Endodermal cell (in vitro differentiated cells): ENCODE results near the gene HDAC4. TPM values are rescaled to one million over a fixed set of nuclear protein-coding genes. Genes with fewer than 3 reads are reported as not detected.

Source experiments
- DNase-seq: peaks from one replicate; pipeline ENCODE4 v3.0.0-alpha.2; 2017
- H3K27ac ChIP-seq: 2 replicates; pipeline ENCODE4 v1.5.1; 2013; ENCODE audit warnings: mild to moderate bottlenecking, low read depth, low read length, moderate library complexity
- H3K27me3 ChIP-seq: 2 replicates; pipeline ENCODE4 v1.6.1; 2013; ENCODE audit warnings: mild to moderate bottlenecking, low read length, moderate library complexity; ENCODE audit not compliant: insufficient read depth, control insufficient read depth, poor library complexity, severe bottlenecking
- H3K36me3 ChIP-seq: 2 replicates; pipeline ENCODE4 v1.7.0; 2013; ENCODE audit warnings: mild to moderate bottlenecking, low read length, moderate library complexity; ENCODE audit not compliant: control insufficient read depth, insufficient read depth
- H3K4me1 ChIP-seq: one replicate; pipeline ENCODE4 v1.7.0; 2013; ENCODE audit warnings: low read length; ENCODE audit not compliant: control insufficient read depth, insufficient read depth
- H3K4me3 ChIP-seq: 2 replicates; pipeline ENCODE4 v1.5.1; 2013; ENCODE audit warnings: mild to moderate bottlenecking, low read length, moderate library complexity
- H3K9ac ChIP-seq: 2 replicates; pipeline ENCODE4 v1.6.1; 2013; ENCODE audit warnings: mild to moderate bottlenecking, low read length, moderate library complexity; ENCODE audit not compliant: poor library complexity, severe bottlenecking; ENCODE audit errors: extremely low read depth
- H3K9me3 ChIP-seq: 2 replicates; pipeline ENCODE4 v1.6.1; 2013; ENCODE audit warnings: mild to moderate bottlenecking, low read length, moderate library complexity; ENCODE audit not compliant: control insufficient read depth
- H3K27ac Mint-ChIP-seq: 2 replicates; pipeline ENCODE4 v1.8.0; 2020; ENCODE audit warnings: mixed read lengths
- H3K27me3 Mint-ChIP-seq: 2 replicates; pipeline ENCODE4 v1.8.0; 2021; ENCODE audit warnings: mild to moderate bottlenecking, mixed read lengths; ENCODE audit not compliant: insufficient read depth
- H3K36me3 Mint-ChIP-seq: 2 replicates; pipeline ENCODE4 v1.8.0; 2020; ENCODE audit warnings: low read depth, mixed read lengths
- H3K4me1 Mint-ChIP-seq: 2 replicates; pipeline ENCODE4 v1.8.0; 2020; ENCODE audit warnings: mixed read lengths
- H3K4me3 Mint-ChIP-seq: 2 replicates; pipeline ENCODE4 v1.8.0; 2020; ENCODE audit warnings: mild to moderate bottlenecking, moderate library complexity, mixed read lengths
- H3K9me3 Mint-ChIP-seq: 2 replicates; pipeline ENCODE4 v1.8.0; 2020; ENCODE audit warnings: mild to moderate bottlenecking, mixed read lengths
- WGBS, 2 experiments: methylation state at CpG; one replicate each; pipeline versions ENCODE4 v1.1.5 to v1.1.7; 2013; ENCODE audit warnings: missing lambda C conversion rate in 2 of 2, mixed read lengths in 1 of 2; ENCODE audit not compliant: insufficient coverage in 1 of 2, insufficient read length in 1 of 2; 5-methylcytosine and 5-hydroxymethylcytosine counted together
- total RNA-seq, 2 donors: library from RNA; stranded (reverse); fragmentation: NEBNext Ultra II Directional in 1 of 2; extraction: Animal tissue kit (Norgen Biotek cat#: 25700) in 1 of 2; gene quantifications; 2 replicates in 1 of 2; 3 replicates in 1 of 2; pipeline ENCODE4 v1.2.1, GENCODE V29; 2021
- TF ChIP-seq, protein P1 (sequence below): fragments of 200-600 bp; sonication (generic); conservative IDR thresholded peaks from 2 replicates; pipeline ENCODE4 v1.5.0; 2021; ENCODE audit warnings: antibody characterized with exemption, mild to moderate bottlenecking

The HDAC4 gene
- total RNA-seq, 2 donors from 2014 or later: 45.7 to 51.2 TPM

GRCh38 chr2:239421851-239422250, 21.0 kb upstream of the HDAC4 start:
- Mint-ChIP-seq H3K36me3 (no peaks in the 10 kb centered on the region), H3K9me3 (no peaks in the 10 kb centered on the region), H3K27ac (no peak overlapping the region), H3K27me3 (no peaks in the 10 kb centered on the region), H3K4me1 (no peaks in the 10 kb centered on the region), H3K4me3 (no peak overlapping the region)
- no peak for DNase-seq
- H3K27me3 ChIP-seq: no peaks in the 10 kb centered on the region
- H3K9ac ChIP-seq: no peak overlapping the region
- WGBS, 2 experiments: 85% methylated on average over 4 of the region's 4 CpGs; no CpG with 5 or more reads in 1 of the 2 experiments
- H3K4me3 ChIP-seq: no peak overlapping the region
- H3K36me3 ChIP-seq: no peaks in the 10 kb centered on the region
- TF ChIP-seq, protein P1, sequence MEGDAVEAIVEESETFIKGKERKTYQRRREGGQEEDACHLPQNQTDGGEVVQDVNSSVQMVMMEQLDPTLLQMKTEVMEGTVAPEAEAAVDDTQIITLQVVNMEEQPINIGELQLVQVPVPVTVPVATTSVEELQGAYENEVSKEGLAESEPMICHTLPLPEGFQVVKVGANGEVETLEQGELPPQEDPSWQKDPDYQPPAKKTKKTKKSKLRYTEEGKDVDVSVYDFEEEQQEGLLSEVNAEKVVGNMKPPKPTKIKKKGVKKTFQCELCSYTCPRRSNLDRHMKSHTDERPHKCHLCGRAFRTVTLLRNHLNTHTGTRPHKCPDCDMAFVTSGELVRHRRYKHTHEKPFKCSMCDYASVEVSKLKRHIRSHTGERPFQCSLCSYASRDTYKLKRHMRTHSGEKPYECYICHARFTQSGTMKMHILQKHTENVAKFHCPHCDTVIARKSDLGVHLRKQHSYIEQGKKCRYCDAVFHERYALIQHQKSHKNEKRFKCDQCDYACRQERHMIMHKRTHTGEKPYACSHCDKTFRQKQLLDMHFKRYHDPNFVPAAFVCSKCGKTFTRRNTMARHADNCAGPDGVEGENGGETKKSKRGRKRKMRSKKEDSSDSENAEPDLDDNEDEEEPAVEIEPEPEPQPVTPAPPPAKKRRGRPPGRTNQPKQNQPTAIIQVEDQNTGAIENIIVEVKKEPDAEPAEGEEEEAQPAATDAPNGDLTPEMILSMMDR: no peak
- H3K9me3 ChIP-seq: no peaks in the 10 kb centered on the region
- H3K4me1 ChIP-seq: no peaks in the 10 kb centered on the region
- no peak overlapping the region for H3K27ac ChIP-seq

DNA sequence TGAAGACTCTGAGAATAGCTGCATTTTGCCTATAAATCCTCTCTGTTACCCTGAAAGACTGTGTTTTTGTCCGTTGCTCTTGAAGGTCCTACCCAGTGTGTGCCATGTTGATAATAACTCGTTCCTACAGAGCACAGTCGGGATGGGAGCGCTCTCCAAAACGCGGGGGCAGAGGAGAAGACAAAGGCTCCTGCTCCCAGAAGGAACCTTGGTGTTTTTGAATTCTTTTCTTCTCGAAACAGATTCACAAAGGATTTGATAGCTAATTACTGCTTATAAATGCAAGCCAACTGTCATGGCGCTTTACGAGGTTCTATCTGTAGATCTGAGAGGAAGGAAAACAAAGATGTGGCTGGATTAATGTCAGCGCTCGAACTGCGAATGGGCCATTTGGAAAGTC, 19.3 kb upstream of the HDAC4 start:
- WGBS, 2 experiments: 90 to 91% methylated on average over 12 of the region's 12 CpGs
- Histone ChIP-seq H3K4me3 (no peak overlapping the region), H3K4me1 (no peaks in the 10 kb centered on the region), H3K9me3 (no peaks in the 10 kb centered on the region), H3K27me3 (no peaks in the 10 kb centered on the region), H3K36me3 (no peaks in the 10 kb centered on the region), H3K9ac (no peak overlapping the region), H3K27ac (peak overlapping the region; percentile 24)
- Mint-ChIP-seq H3K4me1 (no peaks in the 10 kb centered on the region), H3K27me3 (no peaks in the 10 kb centered on the region), H3K27ac (no peak overlapping the region), H3K9me3 (no peaks in the 10 kb centered on the region), H3K36me3 (no peaks in the 10 kb centered on the region), H3K4me3 (no peak overlapping the region)
- no peak for DNase-seq
- TF ChIP-seq, protein P1: no peak

DNA sequence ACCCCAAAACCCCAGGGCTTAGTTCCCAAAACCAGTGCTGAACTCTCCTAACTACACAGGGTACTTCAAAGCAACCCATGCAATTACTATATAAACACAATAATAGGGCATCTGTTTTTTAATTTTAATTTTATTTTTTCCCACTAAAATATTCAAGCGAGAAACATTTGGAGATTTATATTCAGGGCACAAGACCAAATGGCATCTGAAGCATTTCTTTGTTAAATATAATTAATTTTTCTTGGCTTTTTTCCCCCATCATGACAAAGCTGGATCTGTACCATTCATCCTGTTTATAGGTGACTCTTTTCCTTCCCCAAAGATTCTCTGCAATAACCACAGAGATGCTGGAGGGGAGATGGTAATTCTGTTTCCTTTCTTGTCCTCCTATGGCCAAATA, 18.1 kb upstream of the HDAC4 start:
- TF ChIP-seq, protein P1: no peak
- no peaks in the 10 kb centered on the region for H3K36me3 Mint-ChIP-seq
- Histone ChIP-seq H3K9me3 (no peaks in the 10 kb centered on the region), H3K36me3 (no peaks in the 10 kb centered on the region), H3K27ac (no peak overlapping the region), H3K4me3 (no peak overlapping the region), H3K4me1 (no peaks in the 10 kb centered on the region), H3K27me3 (no peaks in the 10 kb centered on the region), H3K9ac (no peak overlapping the region)
- H3K9me3 Mint-ChIP-seq: no peaks in the 10 kb centered on the region
- H3K27me3 Mint-ChIP-seq: no peaks in the 10 kb centered on the region
- no peak for DNase-seq
- no peak overlapping the region for H3K4me3 Mint-ChIP-seq
- 90% methylated on average over 1 of the region's 1 CpG; no CpG with 5 or more reads in 1 of the 2 experiments for WGBS, 2 experiments
- no peaks in the 10 kb centered on the region for H3K4me1 Mint-ChIP-seq
- no peak overlapping the region for H3K27ac Mint-ChIP-seq
